ENCODE results near the gene LOXL1. TPM values are rescaled to one million over a fixed set of nuclear protein-coding genes. Genes with fewer than 3 reads are reported as not detected.

LOXL1 gene
- 0.34 to 1.7 TPM (median 0.55 TPM) in 5 replicates for total RNA-seq (2022; extraction: Qiagen RNA extraction; ENCODE audit: low read depth)

GRCh38 chr15:73926219-73927002 lies at the start of gene LOXL1:
LOXL1 (plus strand) TSS chr15:73926462; CDS start chr15:73926784, 322 bp downstream.

GRCh38 chr15:73991726-73992593 lies 65.7 kb downstream of the LOXL1 start, which contains the start of gene STOML1:
STOML1 (minus strand) TSS chr15:73992295; CDS start chr15:73992223, 72 bp downstream.

GRCh38 chr15:73994413-73994883 lies 68.2 kb downstream of the LOXL1 start, which contains the start of gene PML:
PML (plus strand) TSS chr15:73994716; CDS start chr15:73994813, 97 bp downstream.

Other genes with a start within 250 kb of the LOXL1 start
- gene CD276, start 242.1 kb upstream of the LOXL1 start, total RNA-seq (2022; extraction: Qiagen RNA extraction; ENCODE audit: low read depth): 57.8 to 88.3 TPM (median 76.9 TPM) in 5 replicates
- gene INSYN1, start 173.1 kb upstream of the LOXL1 start, total RNA-seq (2022; extraction: Qiagen RNA extraction; ENCODE audit: low read depth): 0.61 to 2.2 TPM (median 1.6 TPM) in 5 replicates
- gene TBC1D21, start 52.9 kb upstream of the LOXL1 start, total RNA-seq (2022; extraction: Qiagen RNA extraction; ENCODE audit: low read depth): not detected in 5 replicates
- gene STOML1, start 65.8 kb downstream of the LOXL1 start, total RNA-seq (2022; extraction: Qiagen RNA extraction; ENCODE audit: low read depth): 7.5 to 13.3 TPM (median 11.3 TPM) in 5 replicates
- gene PML, start 68.3 kb downstream of the LOXL1 start, total RNA-seq (2022; extraction: Qiagen RNA extraction; ENCODE audit: low read depth): 10.4 to 16.4 TPM (median 14.7 TPM) in 5 replicates
- 0.06 TPM in 1 of 5 replicates, not detected in the others for gene GOLGA6A, start 156.1 kb downstream of the LOXL1 start, total RNA-seq (2022; extraction: Qiagen RNA extraction; ENCODE audit: low read depth)
- gene ISLR2, start 204.1 kb downstream of the LOXL1 start, total RNA-seq (2022; extraction: Qiagen RNA extraction; ENCODE audit: low read depth): 0.07 to 0.26 TPM (median 0.21 TPM) in 5 replicates
- 0.24 to 0.41 TPM (median 0.33 TPM) in 4 of 5 replicates, not detected in the other for gene ISLR, start 247.2 kb downstream of the LOXL1 start, total RNA-seq (2022; extraction: Qiagen RNA extraction; ENCODE audit: low read depth)